ENCODE data around the gene TXNRD2. TPM values are rescaled to one million over a fixed set of nuclear protein-coding genes. Genes with fewer than 3 reads are reported as not detected.

The TXNRD2 gene
- total RNA-seq, 2 experiments from 2014 or later: 24.7 to 28.9 TPM

DNA sequence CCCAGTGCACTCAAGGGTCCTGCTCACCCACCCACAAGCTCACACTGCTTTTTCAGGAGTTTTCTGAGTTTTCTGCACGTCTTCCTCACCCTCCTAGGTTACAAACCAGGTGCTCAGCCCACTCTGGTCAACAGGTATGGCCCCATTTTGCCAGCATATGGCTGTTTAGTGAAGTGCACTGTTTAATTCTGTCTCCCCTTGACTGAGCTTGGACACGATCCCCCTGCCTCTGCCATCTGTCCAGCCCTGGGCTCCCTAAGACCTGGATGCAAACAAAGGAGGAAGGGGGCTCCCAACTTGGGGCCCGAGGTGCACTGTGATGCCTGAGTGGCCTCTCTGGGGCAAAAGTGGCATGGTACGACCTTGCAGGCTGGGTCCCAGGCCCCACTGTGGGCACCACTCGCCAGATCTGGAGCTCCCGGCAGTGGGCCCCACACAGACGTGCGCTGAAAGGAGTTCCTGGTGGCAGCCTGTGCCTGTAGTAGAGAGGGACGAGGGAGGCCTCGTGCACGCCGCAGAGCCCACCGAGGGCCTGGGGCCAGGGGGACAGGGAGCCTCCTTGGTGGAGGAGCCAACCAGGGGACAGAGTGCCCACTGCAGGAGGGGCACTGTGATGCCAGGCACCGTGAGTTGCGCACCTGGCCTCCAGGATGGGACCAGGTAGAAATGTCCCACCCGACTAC lies 37.3 kb downstream of the TXNRD2 start:
- Histone ChIP-seq H3K9me2 (ENCODE audit: insufficient read depth, low read length) (no peaks in the 10 kb centered on the region), H3K4me3 (ENCODE audit: low read depth, low read length, poor library complexity, severe bottlenecking) (no peak overlapping the region), H4K20me1 (ENCODE audit: insufficient read depth, low read length) (no peaks in the 10 kb centered on the region), H3K36me3 (ENCODE audit: insufficient read depth, low read length) (no peaks in the 10 kb centered on the region), H3K79me2 (ENCODE audit: insufficient read depth, low read depth, low read length) (no peaks in the 10 kb centered on the region), H3K9me3 (ENCODE audit: low read length) (no peaks in the 10 kb centered on the region), H3K4me2 (ENCODE audit: low read length) (no peak overlapping the region), H3K4me1 (ENCODE audit: insufficient read depth, low read length, poor library complexity, severe bottlenecking) (peaks cover 10% of the 10 kb centered on the region), H3K27ac (ENCODE audit: low read depth, low read length, poor library complexity, severe bottlenecking) (no peak overlapping the region), H2AFZ (ENCODE audit: low read length) (no peak overlapping the region)
- intact Hi-C loops (cut with micrococcal nuclease; ENCODE audit: unreplicated experiment): no loop called here
- POLR2A ChIA-PET: no interaction called here
- CTCF ChIA-PET (ENCODE audit: unreplicated experiment): no interaction called here
- no TSS peak for BruUV-seq (replicated peaks)
- DNase-seq (ENCODE audit: low spot score): no peak
- TF ChIP-seq EZH2phosphoT487 (IDR thresholded peaks at IDR 0.05; ENCODE audit: borderline replicate concordance, low read depth, low read length): no peak
- TF ChIP-seq, protein P1, sequence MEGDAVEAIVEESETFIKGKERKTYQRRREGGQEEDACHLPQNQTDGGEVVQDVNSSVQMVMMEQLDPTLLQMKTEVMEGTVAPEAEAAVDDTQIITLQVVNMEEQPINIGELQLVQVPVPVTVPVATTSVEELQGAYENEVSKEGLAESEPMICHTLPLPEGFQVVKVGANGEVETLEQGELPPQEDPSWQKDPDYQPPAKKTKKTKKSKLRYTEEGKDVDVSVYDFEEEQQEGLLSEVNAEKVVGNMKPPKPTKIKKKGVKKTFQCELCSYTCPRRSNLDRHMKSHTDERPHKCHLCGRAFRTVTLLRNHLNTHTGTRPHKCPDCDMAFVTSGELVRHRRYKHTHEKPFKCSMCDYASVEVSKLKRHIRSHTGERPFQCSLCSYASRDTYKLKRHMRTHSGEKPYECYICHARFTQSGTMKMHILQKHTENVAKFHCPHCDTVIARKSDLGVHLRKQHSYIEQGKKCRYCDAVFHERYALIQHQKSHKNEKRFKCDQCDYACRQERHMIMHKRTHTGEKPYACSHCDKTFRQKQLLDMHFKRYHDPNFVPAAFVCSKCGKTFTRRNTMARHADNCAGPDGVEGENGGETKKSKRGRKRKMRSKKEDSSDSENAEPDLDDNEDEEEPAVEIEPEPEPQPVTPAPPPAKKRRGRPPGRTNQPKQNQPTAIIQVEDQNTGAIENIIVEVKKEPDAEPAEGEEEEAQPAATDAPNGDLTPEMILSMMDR (conservative IDR thresholded peaks at IDR 0.05; ENCODE audit: low read length): no peak

DNA sequence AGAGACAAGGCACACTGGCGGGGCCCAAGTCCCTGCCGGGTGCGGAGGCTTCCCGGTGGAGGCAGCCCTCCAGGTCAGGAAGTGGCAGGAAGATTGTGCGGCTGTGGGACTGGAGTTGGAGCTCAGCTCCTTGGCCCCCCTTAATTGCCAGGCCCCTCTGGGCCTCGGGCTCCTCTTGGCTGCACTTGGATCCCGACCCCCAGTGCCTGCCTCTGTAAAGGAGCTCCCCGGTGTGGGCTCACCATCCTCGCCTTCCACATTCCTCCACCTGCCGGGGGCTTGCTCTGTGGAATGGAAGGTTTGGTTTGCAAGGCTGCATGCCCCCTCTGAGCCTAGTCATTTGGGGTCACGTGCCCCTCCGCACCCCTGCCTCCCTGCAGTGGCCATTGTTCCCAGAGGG lies 38.1 kb downstream of the TXNRD2 start:
- Histone ChIP-seq H3K4me3 (ENCODE audit: low read depth, low read length, poor library complexity, severe bottlenecking) (no peak overlapping the region), H4K20me1 (ENCODE audit: insufficient read depth, low read length) (no peaks in the 10 kb centered on the region), H3K4me2 (ENCODE audit: low read length) (no peak overlapping the region), H3K9me2 (ENCODE audit: insufficient read depth, low read length) (no peaks in the 10 kb centered on the region), H3K79me2 (ENCODE audit: insufficient read depth, low read depth, low read length) (no peaks in the 10 kb centered on the region), H3K4me1 (ENCODE audit: insufficient read depth, low read length, poor library complexity, severe bottlenecking) (peaks cover 6% of the 10 kb centered on the region), H3K27ac (ENCODE audit: low read depth, low read length, poor library complexity, severe bottlenecking) (no peak overlapping the region), H3K9me3 (ENCODE audit: low read length) (no peaks in the 10 kb centered on the region), H3K36me3 (ENCODE audit: insufficient read depth, low read length) (no peaks in the 10 kb centered on the region), H2AFZ (ENCODE audit: low read length) (no peak overlapping the region)
- TF ChIP-seq EZH2phosphoT487 (IDR thresholded peaks at IDR 0.05; ENCODE audit: borderline replicate concordance, low read depth, low read length): no peak
- TF ChIP-seq, protein P1 (conservative IDR thresholded peaks at IDR 0.05; ENCODE audit: low read length): no peak
- BruUV-seq (replicated peaks): no TSS peak
- ChIA-PET POLR2A (no interaction called here), CTCF (ENCODE audit: unreplicated experiment) (no interaction called here)
- intact Hi-C loops (cut with micrococcal nuclease; ENCODE audit: unreplicated experiment): no loop called here
- no peak for DNase-seq (ENCODE audit: low spot score)

DNA sequence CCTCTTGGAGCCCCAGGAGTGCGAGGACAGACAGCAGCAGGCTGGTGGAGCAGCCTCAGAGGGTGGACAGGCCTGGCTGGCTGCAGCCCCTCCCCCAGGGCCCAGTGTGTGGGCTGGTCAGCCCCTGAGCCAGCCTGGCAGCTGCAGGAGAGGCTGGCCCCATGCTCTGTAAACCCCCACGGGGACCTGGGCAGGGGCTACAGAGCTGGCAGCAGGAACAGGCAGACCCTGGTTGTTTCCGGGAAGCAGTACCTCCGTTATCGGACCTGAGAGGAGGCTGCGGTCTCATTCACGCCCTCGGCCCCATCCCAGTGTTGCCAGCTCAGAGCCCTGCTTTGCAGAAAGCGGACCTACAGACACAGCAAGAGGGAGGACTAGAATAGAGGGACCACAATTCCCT lies 38.6 kb downstream of the TXNRD2 start:
- H3K9me2 ChIP-seq (ENCODE audit: insufficient read depth, low read length): no peaks in the 10 kb centered on the region
- POLR2A ChIA-PET: interaction anchor here (0.6 kb wide), 1 partner anchor 530 kb away, joined by 3 read pairs; no protein-coding TSS in a partner anchor
- H3K4me1 ChIP-seq (ENCODE audit: insufficient read depth, low read length, poor library complexity, severe bottlenecking): peaks cover 6% of the 10 kb centered on the region
- no peak overlapping the region for H2AFZ ChIP-seq (ENCODE audit: low read length)
- no TSS peak for BruUV-seq (replicated peaks)
- no peak overlapping the region for H3K4me3 ChIP-seq (ENCODE audit: low read depth, low read length, poor library complexity, severe bottlenecking)
- intact Hi-C loops (cut with micrococcal nuclease; ENCODE audit: unreplicated experiment): no loop called here
- TF ChIP-seq EZH2phosphoT487 (IDR thresholded peaks at IDR 0.05; ENCODE audit: borderline replicate concordance, low read depth, low read length): no peak
- TF ChIP-seq, protein P1 (conservative IDR thresholded peaks at IDR 0.05; ENCODE audit: low read length): no peak
- no peaks in the 10 kb centered on the region for H3K79me2 ChIP-seq (ENCODE audit: insufficient read depth, low read depth, low read length)
- CTCF ChIA-PET (ENCODE audit: unreplicated experiment): no interaction called here
- H3K4me2 ChIP-seq (ENCODE audit: low read length): no peak overlapping the region
- H3K9me3 ChIP-seq (ENCODE audit: low read length): no peaks in the 10 kb centered on the region
- no peaks in the 10 kb centered on the region for H3K36me3 ChIP-seq (ENCODE audit: insufficient read depth, low read length)
- no peaks in the 10 kb centered on the region for H4K20me1 ChIP-seq (ENCODE audit: insufficient read depth, low read length)
- no peak for DNase-seq (ENCODE audit: low spot score)
- no peak overlapping the region for H3K27ac ChIP-seq (ENCODE audit: low read depth, low read length, poor library complexity, severe bottlenecking)

All from OCI-LY7 (cell line).